Lower leg skin (tissue), 3 donors: ENCODE results near the gene PPME1.

Experiments
- POLR2A ChIP-seq, 2 donors: fragments of 450-650 bp; IDR thresholded peaks; one replicate each; pipeline ENCODE4 v1.6.1; 2016 to 2017; ENCODE audit warnings: antibody characterized with exemption in 2 of 2, mild to moderate bottlenecking in 1 of 2, moderate library complexity in 1 of 2
- TF ChIP-seq, protein P1 (sequence below), 3 donors: fragments of 450-650 bp; IDR thresholded peaks; one replicate each; pipeline ENCODE4 v1.5.1; 2016; ENCODE audit warnings: antibody characterized with exemption in 3 of 3, mild to moderate bottlenecking in 3 of 3, moderate library complexity in 2 of 3

DNA sequence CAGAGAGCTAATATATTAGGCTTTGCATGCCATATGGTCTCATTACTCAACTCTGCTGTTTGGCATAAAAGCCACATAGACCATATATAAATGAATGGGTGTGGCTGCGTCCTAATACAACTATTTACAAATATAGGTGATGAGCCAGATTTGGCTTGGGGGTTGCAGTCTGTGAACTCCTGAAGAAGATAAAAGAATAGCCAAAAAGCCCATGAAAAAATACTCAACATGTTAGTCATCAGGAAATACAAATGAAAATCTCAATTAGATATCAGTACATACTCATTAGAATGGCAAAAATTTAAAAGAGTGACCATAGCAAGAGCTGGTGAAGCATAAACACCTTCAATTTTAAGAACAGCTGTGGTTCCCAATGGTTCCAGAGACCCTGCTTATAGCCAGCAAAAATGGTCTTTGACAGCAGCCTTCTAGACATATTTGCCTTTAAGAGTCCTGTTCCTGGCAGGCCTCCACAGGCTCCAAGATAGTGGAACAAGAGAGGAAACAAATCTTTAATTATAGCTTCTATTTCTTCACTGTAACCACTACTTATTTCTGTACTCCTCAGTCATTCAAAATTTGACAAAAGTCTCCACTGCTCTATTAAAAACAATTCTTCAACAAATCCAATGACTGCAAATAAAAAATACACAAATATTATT, 16.3 kb upstream of the PPME1 start:
- TF ChIP-seq, protein P1, sequence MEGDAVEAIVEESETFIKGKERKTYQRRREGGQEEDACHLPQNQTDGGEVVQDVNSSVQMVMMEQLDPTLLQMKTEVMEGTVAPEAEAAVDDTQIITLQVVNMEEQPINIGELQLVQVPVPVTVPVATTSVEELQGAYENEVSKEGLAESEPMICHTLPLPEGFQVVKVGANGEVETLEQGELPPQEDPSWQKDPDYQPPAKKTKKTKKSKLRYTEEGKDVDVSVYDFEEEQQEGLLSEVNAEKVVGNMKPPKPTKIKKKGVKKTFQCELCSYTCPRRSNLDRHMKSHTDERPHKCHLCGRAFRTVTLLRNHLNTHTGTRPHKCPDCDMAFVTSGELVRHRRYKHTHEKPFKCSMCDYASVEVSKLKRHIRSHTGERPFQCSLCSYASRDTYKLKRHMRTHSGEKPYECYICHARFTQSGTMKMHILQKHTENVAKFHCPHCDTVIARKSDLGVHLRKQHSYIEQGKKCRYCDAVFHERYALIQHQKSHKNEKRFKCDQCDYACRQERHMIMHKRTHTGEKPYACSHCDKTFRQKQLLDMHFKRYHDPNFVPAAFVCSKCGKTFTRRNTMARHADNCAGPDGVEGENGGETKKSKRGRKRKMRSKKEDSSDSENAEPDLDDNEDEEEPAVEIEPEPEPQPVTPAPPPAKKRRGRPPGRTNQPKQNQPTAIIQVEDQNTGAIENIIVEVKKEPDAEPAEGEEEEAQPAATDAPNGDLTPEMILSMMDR (IDR thresholded peaks at IDR 0.05): no peak
- TF ChIP-seq POLR2A (IDR thresholded peaks at IDR 0.05): no peak
